Measurements from ENCODE around the gene FCMR.

Gene FCMR

DNA sequence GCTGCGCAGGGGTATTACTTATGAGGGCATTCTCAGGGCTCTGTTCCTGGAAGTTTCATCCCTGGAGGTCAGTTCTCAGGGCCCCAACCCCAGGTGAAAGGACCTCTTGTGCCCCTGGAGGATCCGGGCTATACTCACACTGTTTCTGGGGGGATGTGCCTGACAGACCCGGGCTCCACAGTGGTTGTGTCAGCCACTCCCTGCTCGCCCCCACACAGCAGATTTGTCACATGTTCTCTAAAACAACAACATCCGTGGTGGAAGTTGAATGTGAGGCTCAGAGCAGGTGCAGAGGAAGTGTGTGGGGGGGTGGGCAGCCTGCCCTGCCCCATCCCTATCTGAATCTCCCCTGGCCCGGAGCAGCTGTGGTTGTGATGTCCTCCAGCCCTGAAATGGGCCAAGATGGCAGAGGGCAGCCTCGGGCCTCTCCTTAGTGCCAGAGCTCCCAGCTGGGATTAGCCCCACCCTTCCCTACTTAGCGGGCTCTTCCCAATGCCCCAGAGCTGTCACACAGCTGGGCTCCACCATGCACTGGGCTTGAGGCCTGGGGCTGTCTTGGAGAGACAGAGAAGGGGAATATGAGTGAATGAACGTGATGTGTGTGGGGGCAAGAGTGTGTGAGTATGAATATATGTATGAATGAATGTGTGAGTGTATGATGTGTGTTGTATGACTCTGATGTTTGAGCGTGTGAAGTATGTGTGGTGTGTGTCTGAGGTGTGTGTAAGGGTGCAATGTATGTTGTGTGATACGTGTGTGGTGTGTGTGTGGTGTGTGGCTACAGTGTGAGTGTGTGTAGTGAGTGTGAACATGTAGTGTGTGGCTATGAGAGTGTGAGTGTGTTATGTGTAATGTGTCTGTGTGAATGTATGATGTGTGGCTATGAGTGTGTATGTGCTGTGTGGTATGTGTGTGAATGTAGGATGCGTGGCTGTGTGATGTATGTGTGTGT lies 1.5 kb upstream of the FCMR start:
- no peak for DNase-seq

DNA sequence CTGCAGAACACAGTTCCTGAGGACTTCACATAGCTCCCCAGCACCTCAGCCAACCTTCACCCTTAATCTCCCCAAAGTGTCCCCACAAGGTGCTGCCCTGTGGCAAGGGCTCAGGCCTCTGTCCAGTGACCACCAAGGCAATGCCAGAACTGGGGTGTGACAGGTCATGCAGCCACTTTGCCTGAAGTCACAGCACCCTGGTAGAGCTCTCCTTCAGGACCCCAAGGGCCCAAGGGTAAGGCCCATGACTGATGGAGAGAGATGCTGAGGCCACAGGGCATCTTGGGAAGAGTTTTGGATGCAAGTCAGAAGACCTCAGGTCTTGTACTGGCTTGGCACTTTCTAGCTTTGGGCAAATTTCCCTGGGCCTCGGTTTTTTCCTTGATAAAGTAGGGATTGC lies 783 bp upstream of the FCMR start:
- DNase-seq = no peak

DNA sequence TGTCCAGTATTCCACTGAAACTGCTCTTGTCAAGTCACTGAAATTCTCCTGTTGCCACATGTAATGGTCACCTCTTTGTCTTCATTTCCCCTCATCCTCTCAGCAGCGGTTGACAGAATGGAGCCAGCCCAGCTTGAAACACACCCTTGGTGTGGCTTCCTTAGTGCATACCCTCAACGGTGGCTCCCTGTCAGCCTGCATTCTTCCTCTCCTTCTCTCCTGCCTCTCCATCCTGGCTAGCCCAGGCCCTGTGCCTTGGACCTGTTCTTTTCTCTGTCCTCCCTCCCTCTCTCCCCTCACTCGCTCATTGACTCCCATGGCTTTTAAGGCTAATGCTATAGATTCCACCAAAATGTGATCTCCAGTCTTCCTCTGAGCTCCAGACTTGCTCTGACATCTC lies 3.7 kb downstream of the FCMR start:
- DNase-seq = no peak

DNA sequence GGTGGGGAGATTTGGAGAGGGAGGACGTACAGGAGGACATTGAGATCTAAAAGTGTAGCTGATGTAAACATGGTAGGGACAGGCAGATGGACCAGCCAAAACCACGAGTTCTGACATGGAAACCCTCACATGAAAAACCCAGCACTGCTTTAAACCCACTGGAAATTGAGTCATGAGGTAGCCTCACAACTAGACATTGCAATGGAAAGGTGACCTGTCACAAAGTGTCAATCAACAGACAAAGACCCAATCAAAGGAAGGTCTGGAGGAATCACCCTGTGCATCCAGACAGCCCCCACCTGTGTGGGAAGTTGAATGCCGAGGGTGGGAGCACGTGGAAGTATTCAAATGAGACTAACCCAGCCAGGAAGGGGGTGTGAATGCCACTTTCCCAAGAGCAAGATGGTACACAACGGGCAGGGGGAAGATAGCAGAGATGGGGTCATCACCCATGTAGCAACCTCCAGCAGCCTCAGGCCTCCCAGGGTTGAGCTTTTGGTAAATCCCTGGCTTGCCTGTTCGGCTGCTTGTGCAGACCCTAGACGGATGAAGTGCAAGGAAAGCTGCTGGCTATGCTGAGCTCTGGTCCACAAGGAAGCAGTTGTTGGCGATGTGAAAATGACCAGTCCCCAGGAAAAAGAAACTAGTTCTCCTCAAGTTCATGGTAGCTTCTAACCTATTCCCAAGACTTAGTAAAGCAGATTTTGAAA lies 5.6 kb downstream of the FCMR start:
- no peak for DNase-seq

DNA sequence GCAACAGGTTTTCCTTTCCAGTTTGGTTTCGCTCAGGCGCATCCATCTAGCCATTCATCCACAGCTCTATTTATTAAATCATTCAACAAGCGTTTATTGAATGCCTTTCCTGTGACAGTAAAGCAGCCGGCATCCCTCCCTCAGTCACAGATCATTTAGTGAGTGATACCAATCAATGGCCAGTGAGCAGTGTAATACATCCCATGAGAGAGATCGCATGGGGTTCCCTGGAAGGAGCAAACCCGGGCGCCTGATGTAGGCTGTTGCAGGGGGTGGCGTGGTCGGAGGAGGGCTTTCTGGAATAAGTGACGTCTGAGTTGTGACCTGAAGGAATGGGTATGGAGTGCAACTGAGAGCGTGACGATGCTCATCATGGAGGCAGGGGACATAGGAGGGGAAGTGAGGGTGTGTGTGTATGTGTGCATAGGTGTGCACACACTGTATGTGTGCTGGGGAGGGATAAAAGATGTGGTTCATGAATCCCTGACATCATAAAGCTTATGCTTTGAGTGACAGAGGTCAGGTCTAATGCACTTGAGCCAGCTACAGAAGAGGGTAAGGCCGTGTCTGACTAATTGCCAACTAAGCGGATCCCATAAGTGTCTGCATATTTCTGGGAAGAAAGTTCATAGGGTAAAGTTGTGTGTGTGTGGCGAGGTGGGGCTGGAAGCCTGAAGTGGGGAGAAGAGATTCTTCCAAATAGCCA lies 6.6 kb downstream of the FCMR start:
- no peak for DNase-seq

DNA sequence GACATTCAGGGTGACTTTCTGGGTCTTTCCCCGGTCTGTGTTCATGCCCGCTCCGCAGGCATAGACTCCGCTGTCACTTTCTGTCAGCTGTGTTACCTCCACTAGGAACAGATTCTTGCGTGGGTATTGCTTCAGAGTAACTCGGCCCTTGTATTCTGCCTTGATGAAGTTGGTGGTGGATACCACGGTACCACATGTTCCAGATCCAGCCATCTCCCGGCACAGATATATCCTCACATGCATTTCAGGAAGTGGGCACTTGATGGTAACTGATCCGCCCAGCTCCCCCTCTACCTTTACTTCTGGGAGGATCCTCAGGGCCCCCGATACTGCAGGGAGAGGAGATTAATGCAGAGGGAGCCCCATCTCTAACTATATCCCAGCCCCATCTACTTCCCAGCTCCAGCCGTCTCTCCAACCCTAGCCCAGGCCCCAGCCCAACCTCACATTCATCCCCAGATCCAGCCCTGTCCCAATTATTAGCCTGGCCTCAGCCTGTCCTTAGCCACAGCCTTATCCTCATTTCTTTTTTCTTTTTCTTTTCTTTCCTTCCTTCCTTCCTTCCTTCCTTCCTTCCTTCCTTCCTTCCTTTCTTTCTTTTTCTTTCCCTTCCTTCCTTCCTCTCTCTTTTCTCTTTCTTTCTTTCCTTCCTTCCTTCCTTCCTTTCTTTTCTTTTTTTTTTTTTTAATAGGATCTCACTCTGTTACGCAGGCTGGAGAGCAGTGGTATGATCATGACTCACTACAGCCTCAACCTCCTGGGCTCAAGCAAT lies 7.8 kb downstream of the FCMR start:
- DNase-seq = no peak

DNA sequence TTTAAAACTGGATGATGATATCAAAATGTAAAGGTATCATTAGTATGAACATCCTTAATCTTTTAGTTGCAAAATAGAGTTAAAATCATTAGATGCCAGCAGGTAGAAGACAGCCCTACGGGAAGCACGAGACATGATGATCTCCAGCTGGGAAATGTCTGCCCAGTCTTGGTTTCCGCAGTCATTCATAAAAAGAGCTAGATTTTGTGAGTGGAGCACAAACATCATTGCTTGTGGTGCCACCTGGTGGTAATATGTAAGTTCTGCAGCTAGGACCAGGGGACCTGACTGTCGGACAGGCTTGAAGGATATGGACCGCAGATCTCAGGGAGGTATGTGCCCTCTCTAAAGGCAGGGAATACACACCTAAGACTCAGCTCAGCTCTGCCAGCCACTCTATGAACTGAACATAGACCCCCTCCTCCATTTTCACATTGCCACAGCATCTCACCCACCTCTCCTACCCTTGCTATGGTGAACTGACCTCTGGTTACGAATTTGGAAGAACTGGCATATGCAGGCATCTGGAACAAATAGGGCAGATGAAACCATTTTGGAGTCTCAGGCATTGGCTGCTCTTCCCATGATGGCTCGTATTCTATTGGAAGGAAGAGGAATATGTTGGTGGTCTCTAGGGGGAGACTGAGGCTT lies 9.2 kb downstream of the FCMR start:
- DNase-seq = no peak

DNA sequence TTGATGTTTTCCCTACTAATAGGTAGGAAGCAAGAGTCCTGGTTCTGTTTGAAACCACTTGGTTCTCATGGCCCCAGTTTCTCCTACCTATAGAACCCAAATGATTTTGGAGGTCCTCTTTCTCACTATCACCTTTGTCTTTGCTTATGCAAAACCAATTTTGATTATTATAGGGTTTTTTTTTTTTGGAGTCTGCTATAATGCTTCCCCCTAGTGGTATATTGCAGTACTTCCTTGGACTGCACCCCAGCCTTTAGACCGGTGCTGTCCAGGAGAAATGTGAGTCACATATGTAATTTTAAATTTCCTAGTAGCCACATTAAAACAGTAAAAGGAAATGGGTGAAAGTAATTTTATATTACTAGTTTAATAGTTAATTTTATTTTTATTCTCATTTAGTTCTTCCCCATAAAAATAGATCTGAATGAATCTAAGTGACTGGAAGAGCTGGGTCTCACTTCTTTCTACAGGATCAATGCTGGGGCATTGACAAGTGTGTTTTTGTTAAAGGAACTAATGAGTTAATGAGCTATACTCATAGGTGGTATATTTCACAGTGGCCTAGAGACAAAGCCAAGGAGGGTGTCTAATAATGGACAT lies 10.6 kb downstream of the FCMR start:
- no peak for DNase-seq

DNA sequence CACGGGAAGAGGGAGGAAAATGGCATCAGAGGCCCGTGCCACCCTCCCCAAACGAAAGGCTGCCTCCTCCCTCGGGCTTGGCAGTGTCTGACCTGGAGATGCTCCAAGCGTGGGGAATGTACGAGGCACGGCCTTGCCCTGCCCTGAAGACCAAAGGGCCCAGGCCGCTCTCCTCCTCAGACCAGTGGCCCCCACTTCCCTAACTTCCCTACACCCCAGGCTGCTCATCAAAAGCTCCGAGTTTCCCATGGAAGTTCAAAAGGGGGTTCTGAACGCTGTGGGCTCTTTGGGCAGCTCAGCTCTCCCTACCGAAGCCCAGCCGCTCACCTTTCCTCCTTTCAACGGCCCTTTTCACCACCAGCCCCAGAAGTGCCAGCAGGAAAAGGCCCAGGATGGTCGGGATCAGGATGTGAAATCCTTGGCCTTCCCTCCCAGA lies 11.8 kb downstream of the FCMR start:
- no peak for DNase-seq

DNA sequence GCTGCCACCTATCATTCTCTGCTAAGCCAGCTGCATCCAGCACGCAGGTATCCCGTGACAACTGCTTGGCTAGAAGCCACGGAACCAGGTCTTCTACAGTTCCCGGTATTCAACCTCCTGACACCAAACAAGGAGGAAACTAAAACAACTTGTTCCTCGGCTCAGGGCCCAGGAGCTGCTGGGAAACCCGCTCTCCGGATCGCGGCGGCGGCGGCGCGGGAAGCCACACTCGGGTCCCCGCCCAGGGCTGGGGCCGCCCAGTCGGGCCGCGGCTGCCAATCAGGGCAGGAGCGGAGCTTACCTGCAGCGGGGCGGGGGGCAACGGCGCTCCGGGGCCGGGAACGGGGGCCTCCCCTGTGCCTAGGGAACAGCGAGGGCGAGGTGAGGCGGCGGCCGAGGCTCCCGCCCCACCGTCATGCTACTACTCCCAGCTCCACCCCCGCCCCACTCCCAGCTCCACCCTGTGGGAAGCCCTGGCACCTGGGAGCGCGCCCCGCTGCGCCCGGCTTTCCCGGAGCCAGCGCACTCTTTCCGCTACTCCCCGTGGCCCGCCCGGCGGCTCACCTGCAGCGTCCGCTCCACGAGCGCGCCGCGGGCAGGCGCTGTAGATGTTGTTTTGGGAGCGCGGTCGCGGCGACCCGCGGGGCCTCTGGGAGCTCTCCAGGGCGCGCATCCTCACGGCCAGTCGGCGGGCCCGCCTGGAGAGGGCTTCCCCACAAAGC lies 12.4 kb downstream of the FCMR start:
- DNase-seq = no peak

DNA sequence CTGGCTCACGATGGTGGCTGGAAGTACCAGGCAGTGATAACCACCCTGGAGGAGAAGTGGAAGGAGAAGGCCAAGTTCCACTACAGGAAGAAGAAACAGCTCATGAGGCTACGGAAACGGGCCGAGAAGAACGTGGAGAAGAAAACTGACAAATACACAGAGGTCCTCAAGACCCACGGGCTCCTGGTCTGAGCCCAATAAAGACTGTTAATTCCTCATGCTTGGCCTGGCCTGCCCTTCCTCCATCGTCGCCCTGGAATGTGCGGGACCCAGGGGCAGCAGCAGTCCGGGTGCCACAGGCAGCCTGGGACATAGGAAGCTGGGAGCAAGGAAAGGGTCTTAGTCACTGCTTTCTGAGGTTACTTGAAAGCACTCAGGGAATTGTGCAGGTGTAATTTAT lies 13.7 kb downstream of the FCMR start:
- DNase-seq = no peak

DNA sequence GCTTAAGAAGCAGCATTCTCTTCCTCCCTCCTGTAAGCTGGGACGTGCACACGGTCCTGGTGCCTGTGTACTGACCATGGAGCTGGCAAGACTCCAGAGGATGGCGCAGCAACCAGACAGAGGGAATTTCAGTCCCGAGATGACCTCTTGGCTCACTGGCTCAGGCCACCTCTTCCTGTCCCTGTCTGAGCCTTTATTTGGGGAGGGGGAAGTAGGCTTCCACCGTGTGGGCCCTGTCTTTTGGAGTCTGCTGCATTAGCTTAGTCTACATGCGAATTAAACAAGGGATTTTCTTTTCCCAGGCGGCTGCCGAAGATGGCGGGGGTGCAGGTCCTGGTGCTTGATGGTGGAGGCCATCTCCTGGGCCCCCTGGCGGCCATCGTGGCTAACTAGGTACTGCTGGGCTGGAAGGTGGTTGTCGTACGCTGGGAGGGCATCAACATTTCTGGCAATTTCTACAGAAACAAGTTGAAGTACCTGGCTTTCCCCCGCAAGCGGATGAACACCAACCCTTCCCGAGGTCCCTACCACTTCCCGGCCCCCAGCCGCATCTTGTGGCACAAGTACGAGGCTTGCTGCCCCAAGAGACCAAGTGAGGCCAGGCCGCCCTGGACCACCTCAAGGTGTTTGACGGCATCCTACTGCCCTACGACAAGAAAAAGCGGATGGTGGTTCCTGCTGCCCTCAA lies 14.3 kb downstream of the FCMR start:
- DNase-seq = no peak

DNA sequence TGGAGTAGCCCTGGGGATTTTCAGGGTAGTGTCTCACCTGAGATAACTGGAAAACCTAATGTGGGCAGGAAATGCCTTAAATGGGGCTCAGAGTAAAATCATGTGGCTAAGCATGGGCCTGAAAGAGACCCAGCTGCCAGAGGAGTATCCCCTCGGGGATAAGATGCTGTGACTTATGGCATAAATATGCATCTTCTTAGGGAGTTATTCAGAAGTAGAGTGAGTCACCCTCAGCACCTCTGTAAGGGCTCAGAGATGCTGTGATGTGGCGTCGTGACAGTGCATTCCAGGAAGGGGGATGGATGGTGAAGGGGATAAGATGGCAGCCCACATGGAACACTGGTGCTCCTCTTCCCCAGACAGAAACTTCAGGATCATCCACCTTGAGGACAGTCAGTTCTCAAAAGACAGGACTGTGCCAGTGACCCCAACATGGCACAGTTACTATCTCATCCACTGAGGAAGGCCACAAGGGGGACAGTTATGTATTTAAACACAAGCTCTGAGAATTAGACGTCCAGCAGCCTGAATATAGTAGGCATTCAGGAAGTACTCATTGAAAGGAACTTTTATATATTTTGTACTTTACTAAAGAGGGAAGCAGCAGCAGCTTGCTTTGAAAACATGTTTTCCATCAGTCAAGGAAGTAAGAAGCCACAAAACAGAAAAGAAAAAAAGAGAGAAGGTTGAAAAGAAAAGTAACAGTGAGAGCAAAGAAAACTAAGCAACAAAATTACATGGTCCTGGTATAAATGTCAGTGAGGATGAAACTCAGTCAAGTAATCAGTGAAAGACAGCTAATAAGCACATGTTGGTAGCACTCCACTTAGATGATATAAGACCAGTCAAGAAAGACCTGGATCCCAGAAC lies 16.2 kb downstream of the FCMR start:
- DNase-seq = no peak

DNA sequence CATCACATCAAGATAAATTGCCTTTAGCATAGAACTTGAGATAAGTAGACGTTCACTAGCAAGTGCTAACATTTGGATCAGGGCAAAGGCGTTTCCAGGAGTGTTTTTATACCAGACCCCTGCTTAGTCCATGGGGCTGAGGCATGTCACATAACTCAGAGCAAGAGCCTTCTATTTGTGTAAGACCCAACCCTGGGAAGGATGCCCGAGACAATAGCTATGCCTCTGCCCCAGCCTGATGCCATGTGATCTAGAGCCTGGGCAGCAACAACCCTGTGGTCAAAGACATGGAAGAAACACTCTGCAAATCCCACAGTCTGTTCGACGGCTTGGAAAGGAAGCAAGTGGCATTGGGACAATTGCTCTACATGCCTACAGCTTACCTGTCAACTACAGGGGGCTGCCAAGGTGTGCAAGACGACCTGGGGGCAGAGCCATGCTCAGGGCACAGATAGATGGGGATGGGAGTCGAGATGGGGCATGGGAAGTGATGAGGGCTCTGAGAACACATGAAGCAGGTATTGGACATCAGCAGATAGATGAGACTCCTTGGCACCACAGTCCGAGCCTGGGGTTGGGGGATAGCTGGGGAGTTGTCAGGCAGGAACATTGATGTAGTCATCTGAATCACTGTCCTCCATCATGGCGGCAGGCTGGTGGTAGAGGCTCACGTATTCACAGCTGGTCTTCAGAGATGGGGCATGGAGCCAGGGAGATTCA lies 17.2 kb downstream of the FCMR start:
- no peak for DNase-seq

DNA sequence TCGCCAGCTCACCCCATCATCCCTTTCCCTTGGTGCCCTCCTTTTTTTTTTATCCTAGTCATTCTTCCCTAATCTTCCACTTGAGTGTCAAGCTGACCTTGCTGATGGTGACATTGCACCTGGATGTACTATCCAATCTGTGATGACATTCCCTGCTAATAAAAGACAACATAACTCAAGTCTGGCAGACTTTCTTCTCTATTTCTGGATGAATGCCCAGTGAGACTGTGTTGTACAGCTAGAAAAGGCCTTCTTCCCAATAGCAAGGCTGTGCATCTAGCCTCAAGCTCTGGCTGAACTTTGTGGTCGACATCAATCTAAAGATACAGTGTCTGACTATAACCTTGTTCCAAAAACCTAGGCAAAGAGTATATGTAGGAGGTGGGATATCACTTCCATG lies 18.1 kb downstream of the FCMR start:
- no peak for DNase-seq

DNA sequence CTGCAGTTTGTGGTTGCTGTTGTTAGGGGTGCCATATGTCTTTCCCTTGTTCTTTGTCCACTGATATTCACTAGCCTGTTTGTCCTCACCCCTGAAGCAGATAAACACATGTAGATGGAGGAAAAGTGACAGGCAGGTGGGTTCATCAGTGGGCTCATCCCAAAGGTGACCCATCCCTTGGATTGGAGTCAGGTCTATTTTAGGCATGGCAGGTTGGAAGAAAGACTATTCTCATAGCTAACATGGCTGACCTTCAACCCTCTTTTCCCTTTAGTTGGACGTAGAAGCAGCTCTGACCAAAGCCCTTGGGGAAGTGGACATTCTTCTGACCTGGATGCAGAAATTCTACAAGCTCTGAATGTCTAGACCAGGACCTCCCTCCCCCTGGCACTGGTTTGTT lies 19.0 kb downstream of the FCMR start:
- no peak for DNase-seq

DNA sequence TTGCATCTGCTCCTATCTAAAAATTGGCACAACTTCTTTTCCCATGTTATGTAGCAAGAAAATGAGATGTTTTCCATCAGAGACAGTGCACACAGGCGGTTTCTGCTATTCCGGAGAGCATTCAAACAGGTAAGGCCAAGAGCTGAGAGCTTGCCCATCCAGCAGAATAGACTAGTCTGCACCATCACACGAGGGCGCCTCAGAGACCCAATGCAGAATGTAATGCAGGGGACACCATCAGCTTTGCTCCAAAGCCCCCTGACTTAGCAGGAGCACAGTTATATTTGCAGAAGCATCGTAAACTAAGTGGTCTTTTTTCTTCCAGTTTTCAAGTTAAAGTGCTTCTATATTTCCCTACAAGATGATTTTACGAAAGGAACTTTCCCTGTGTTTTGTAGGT lies 19.8 kb downstream of the FCMR start:
- no peak for DNase-seq

DNA sequence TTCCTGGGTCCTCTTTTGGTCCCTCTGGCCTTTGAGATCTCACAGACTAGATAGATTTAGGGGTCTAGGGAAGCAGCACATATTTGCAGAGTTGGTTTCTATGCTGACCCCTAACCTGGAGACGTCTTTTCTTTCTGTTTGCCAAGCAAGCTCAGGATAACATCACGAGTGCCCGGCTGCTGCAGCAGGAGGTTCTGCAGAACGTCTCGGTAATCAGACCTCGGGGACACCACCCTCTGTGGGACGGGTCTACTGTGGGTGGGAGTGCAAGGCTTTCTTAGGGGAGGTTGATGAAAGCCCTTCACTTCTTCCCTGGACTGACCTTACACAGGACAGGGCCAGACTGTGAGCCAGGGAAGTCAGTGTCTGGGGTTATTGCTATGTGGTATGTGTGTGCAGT lies 21.6 kb downstream of the FCMR start:
- DNase-seq = no peak

DNA sequence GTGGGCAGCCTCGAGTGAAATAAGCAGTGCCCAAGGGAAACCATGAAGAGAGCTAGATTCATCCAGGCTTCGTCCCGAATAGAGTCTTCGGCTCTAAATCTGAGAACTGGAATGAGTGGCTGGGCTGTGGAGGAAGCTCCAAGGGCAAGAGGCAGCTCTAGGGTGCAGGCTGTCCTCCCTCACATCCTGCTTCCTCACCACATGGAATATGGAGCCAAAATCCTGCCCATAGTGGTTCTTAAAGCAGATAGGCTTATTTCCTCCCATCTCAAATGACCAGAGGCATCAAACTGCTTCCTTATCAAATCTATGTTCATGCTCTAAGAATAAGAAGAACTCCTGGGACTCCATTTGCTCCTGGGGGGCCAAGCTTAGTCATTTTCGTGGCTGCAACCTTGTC lies 22.0 kb downstream of the FCMR start:
- no peak for DNase-seq

Measured in DMS 273 treated with DMSO at 0.1 percent for 48 hours (cell line).